ENCODE results near the gene S100A8. TPM values are rescaled to one million over a fixed set of nuclear protein-coding genes. Genes with fewer than 3 reads are reported as not detected.

The S100A8 gene
- total RNA-seq, 1 experiment from 2014 or later, result not detected

DNA sequence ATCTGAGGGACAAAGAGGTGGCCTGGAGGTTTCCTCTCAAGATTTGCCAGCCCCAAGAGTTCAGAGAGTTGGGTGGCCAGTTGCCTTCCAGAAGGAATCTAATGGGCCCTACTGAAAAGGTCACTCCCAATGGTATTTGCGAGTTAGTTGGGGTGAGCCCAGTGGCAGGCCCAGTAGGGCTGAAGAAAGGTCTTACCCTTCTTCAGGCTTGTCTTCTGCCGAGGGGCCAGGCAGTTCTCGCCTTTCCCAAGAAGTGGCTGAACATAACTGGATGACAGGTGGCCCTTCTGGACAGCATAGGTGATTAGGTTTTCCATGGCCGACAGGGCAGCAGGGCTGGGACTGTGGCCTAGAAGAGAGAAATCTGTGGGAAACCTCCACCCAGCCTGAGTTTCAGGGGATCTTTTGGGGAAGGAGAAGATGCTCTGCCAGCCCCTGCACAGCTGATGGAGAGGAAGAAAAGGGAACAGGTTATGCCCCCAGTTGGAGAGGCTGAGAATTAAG, 49.4 kb downstream of the S100A8 start:
- Mint-ChIP-seq H3K27me3 (ENCODE audit: unreplicated experiment) (peaks cover 95% of the 10 kb centered on the region), H3K9me3 (ENCODE audit: low read depth, unreplicated experiment) (no peaks in the 10 kb centered on the region), H3K4me1 (ENCODE audit: low read depth, unreplicated experiment) (peaks cover 32% of the 10 kb centered on the region), H3K36me3 (ENCODE audit: insufficient read depth, unreplicated experiment) (no peaks in the 10 kb centered on the region), H3K27ac (ENCODE audit: unreplicated experiment) (no peak overlapping the region), H3K4me3 (ENCODE audit: low read depth, unreplicated experiment) (no peak overlapping the region)
- CTCF ChIA-PET, result interaction anchor here (0.7 kb wide), 1 partner anchor 14 kb away, joined by 3 read pairs; no protein-coding TSS in a partner anchor
- intact Hi-C loops (cut with micrococcal nuclease; ENCODE audit: unreplicated experiment), result no loop called here
- no peak for DNase-seq
- TF ChIP-seq, protein P1, sequence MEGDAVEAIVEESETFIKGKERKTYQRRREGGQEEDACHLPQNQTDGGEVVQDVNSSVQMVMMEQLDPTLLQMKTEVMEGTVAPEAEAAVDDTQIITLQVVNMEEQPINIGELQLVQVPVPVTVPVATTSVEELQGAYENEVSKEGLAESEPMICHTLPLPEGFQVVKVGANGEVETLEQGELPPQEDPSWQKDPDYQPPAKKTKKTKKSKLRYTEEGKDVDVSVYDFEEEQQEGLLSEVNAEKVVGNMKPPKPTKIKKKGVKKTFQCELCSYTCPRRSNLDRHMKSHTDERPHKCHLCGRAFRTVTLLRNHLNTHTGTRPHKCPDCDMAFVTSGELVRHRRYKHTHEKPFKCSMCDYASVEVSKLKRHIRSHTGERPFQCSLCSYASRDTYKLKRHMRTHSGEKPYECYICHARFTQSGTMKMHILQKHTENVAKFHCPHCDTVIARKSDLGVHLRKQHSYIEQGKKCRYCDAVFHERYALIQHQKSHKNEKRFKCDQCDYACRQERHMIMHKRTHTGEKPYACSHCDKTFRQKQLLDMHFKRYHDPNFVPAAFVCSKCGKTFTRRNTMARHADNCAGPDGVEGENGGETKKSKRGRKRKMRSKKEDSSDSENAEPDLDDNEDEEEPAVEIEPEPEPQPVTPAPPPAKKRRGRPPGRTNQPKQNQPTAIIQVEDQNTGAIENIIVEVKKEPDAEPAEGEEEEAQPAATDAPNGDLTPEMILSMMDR (IDR thresholded peaks at IDR 0.05; ENCODE audit: unreplicated experiment), result no peak
- no TSS peak for BruUV-seq (replicated peaks)

DNA sequence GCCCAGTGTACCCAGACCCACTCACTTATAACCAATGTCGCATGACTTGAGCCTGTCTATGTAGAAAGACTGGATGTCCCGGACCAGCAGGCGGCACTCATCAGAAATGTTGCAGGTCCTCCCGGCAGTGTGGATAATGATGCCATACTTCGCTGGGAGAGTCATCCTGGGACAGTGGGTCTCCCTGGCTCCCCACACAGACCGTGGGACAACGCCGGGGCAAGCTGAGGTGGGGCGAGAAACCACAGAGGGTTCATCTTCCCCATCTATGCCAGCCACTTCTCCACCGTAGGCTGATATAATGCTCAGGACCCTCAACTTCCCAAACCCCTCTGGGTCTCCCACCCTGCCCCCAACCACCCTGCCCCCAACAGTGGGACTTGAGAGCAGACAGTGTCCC, 50.5 kb downstream of the S100A8 start:
- H3K4me1 Mint-ChIP-seq (ENCODE audit: low read depth, unreplicated experiment), result peaks cover 21% of the 10 kb centered on the region
- intact Hi-C loops (cut with micrococcal nuclease; ENCODE audit: unreplicated experiment), result no loop called here
- BruUV-seq (replicated peaks), result no TSS peak
- peaks cover 95% of the 10 kb centered on the region for H3K27me3 Mint-ChIP-seq (ENCODE audit: unreplicated experiment)
- H3K36me3 Mint-ChIP-seq (ENCODE audit: insufficient read depth, unreplicated experiment), result no peaks in the 10 kb centered on the region
- DNase-seq, result no peak
- CTCF ChIA-PET, result no interaction called here
- TF ChIP-seq, protein P1 (IDR thresholded peaks at IDR 0.05; ENCODE audit: unreplicated experiment), result no peak
- H3K4me3 Mint-ChIP-seq (ENCODE audit: low read depth, unreplicated experiment), result no peak overlapping the region
- H3K27ac Mint-ChIP-seq (ENCODE audit: unreplicated experiment), result no peak overlapping the region
- no peaks in the 10 kb centered on the region for H3K9me3 Mint-ChIP-seq (ENCODE audit: low read depth, unreplicated experiment)

Other genes starting within 250 kb of the S100A8 start
- gene SPRR2G, start 240.2 kb downstream of the S100A8 start, total RNA-seq (2022), result not detected in 2 replicates
- gene LELP1, start 187.6 kb downstream of the S100A8 start, total RNA-seq (2022), result not detected in 2 replicates
- not detected in 2 replicates for gene PRR9, start 173.5 kb downstream of the S100A8 start, total RNA-seq (2022)
- not detected in 2 replicates for gene LORICRIN, start 131.4 kb downstream of the S100A8 start, total RNA-seq (2022)
- not detected in 2 replicates for gene PGLYRP3, start 78.1 kb downstream of the S100A8 start, total RNA-seq (2022)
- 0.38 TPM in 1 of 2 replicates, not detected in the other for gene PGLYRP4, start 42.2 kb downstream of the S100A8 start, total RNA-seq (2022)
- gene S100A9, start 33.2 kb downstream of the S100A8 start, total RNA-seq (2022), result 5.0 and 10.6 TPM in 2 replicates
- gene S100A12, start 15.5 kb downstream of the S100A8 start, total RNA-seq (2022), result not detected in 2 replicates
- not detected in 2 replicates for gene S100A7A, start 25.4 kb upstream of the S100A8 start, total RNA-seq (2022)
- not detected in 2 replicates for gene S100A7, start 69.6 kb upstream of the S100A8 start, total RNA-seq (2022)
- gene S100A6, start 144.9 kb upstream of the S100A8 start, total RNA-seq (2022), result 1,521 and 2,023 TPM in 2 replicates
- gene S100A5, start 149.9 kb upstream of the S100A8 start, total RNA-seq (2022), result not detected in 2 replicates
- 19.8 and 20.5 TPM in 2 replicates for gene S100A4, start 154.7 kb upstream of the S100A8 start, total RNA-seq (2022)
- not detected in 2 replicates for gene S100A3, start 158.2 kb upstream of the S100A8 start, total RNA-seq (2022)
- 11.1 and 14.1 TPM in 2 replicates for gene S100A2, start 174.8 kb upstream of the S100A8 start, total RNA-seq (2022)
- 247 and 255 TPM in 2 replicates for gene S100A16, start 222.1 kb upstream of the S100A8 start, total RNA-seq (2022)
- 74.6 and 106 TPM in 2 replicates for gene S100A14, start 225.3 kb upstream of the S100A8 start, total RNA-seq (2022)
- 104 and 117 TPM in 2 replicates for gene S100A13, start 236.4 kb upstream of the S100A8 start, total RNA-seq (2022)
- not detected in 2 replicates for gene S100A1, start 237.4 kb upstream of the S100A8 start, total RNA-seq (2022)
- gene CHTOP, start 243.0 kb upstream of the S100A8 start, total RNA-seq (2022), result 93.7 and 100 TPM in 2 replicates